ENCODE data around the gene SNCA. TPM values are rescaled to one million over a fixed set of nuclear protein-coding genes. Genes with fewer than 3 reads are reported as not detected.
A peak's percentile ranks its signal among the peaks of the same experiment; 100 is the strongest.

The SNCA gene
- total RNA-seq, 4 donors from 2014 or later: 18.7 to 67.4 (median 32.5) TPM

DNA sequence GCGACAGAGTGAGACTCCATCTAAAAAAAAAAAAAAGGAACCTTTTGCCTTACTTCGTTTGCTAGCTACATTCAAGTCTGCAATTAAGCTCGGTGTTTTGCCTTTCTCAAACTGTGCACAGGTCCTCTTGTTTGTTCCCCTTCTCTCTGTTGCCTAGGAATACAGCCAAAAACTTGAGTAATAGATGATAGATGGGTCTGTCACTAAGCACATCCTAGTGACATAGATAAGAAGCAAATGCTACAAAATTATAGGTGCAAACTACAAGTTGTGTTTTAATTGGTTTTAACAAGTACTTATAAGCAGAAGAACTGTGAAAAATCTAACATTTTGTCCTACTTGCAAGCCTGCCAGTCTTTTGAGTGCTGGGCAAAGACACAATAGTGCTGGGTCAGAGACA lies 95.2 kb downstream of the SNCA start:
- Histone ChIP-seq H3K4me3 (no peak overlapping the region), H3K36me3 (no peaks in the 10 kb centered on the region), H3K4me1 (peaks cover 0 to 11% of the 10 kb centered on the region in 2 donors), H3K27me3 (no peaks in the 10 kb centered on the region), H3K9me3 (no peaks in the 10 kb centered on the region), H3K27ac (no peak overlapping the region)
- intact Hi-C loops (cut with DNase I; ENCODE audit: low total_unique reads): no loop called here
- DNase-seq: no peak
- TF ChIP-seq, protein P1, sequence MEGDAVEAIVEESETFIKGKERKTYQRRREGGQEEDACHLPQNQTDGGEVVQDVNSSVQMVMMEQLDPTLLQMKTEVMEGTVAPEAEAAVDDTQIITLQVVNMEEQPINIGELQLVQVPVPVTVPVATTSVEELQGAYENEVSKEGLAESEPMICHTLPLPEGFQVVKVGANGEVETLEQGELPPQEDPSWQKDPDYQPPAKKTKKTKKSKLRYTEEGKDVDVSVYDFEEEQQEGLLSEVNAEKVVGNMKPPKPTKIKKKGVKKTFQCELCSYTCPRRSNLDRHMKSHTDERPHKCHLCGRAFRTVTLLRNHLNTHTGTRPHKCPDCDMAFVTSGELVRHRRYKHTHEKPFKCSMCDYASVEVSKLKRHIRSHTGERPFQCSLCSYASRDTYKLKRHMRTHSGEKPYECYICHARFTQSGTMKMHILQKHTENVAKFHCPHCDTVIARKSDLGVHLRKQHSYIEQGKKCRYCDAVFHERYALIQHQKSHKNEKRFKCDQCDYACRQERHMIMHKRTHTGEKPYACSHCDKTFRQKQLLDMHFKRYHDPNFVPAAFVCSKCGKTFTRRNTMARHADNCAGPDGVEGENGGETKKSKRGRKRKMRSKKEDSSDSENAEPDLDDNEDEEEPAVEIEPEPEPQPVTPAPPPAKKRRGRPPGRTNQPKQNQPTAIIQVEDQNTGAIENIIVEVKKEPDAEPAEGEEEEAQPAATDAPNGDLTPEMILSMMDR (IDR thresholded peaks at IDR 0.05): no peak
- no peak for TF ChIP-seq POLR2A (IDR thresholded peaks at IDR 0.05)

DNA sequence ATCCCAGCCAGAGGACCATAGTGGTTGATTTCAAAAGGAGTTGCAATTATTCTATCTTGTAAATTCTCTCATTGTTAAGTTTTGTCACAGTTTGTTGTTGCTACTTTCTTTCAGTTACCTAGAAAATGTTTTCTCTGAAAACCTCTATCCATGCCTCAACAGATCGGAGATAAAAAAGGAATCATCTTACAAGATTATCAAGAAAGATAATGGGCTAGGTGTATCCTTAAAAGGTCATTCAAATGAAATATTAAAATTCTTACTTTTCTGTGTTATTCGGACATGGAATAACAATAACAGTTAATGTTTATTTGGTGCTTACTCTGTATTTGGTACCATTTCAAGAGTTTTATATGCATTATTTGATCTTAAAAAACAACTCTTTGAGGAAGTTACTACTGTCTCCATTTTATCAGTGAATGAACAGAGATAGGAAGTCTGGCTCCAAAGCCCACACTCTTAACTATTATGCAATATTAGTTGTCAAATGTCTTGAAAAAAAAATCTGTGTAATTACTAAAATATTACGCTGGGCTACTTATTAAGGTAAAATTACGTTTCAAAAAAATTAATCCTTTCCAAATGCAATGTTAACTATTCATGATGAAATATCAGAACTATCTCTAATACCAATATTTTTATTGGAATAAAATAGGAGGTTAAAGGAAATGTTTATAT lies 97.5 kb downstream of the SNCA start:
- Histone ChIP-seq H3K4me3 (no peak overlapping the region), H3K36me3 (no peaks in the 10 kb centered on the region), H3K27ac (peak overlapping the region; percentile 42 to 75), H3K9me3 (no peaks in the 10 kb centered on the region), H3K27me3 (no peaks in the 10 kb centered on the region), H3K4me1 (peaks cover 0 to 8% of the 10 kb centered on the region in 2 donors)
- no peak for TF ChIP-seq POLR2A (IDR thresholded peaks at IDR 0.05)
- TF ChIP-seq, protein P1 (IDR thresholded peaks at IDR 0.05): no peak
- intact Hi-C loops (cut with DNase I; ENCODE audit: low total_unique reads): no loop called here
- no peak for DNase-seq

DNA sequence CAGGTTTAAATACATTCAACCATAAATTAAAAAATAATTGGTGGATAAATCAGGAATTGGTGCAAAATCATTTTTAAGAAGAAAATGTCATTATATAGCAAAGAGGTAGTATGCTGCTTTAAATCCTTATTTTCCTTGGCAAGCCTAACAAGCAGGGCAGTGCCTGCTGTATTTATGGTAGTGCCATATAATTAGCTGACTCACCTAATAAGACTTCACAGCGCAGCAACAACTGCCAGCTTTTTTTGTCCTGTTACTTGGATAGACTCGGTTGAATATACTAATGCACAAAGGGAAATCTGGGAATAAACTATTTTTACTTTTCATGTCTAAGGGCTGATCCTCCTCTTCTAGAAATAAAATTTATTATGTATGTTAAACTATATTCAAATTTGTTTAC lies 99.1 kb downstream of the SNCA start:
- Histone ChIP-seq H3K4me3 (no peak overlapping the region), H3K4me1 (no peaks in the 10 kb centered on the region), H3K36me3 (no peaks in the 10 kb centered on the region), H3K27ac (peak overlapping the region; percentile 42 to 75), H3K27me3 (no peaks in the 10 kb centered on the region), H3K9me3 (no peaks in the 10 kb centered on the region)
- peak in 1 of 2 donors; percentile 49 for DNase-seq
- no peak for TF ChIP-seq POLR2A (IDR thresholded peaks at IDR 0.05)
- TF ChIP-seq, protein P1 (IDR thresholded peaks at IDR 0.05): no peak
- intact Hi-C loops (cut with DNase I; ENCODE audit: low total_unique reads): no loop called here

DNA sequence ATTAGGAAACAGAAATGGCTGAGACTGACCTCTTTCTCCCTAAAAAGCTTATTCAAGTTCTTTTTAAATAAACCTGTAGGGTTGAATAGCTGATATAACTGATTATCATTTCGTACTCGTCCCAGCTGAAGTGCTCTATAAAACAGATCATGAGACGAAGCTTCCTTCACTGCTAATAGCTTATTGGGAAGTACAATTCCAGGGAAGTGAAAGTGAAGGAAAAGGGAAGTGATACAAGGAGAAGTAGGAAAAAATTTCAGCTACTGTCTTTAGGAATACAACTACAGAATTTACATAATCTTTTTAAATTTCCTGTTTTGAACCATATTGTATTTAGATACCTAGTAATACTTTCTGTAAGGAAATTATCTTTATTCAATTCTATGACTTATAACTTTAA lies 103.0 kb downstream of the SNCA start:
- Histone ChIP-seq H3K4me1 (no peaks in the 10 kb centered on the region), H3K27me3 (no peaks in the 10 kb centered on the region), H3K27ac (no peak overlapping the region), H3K36me3 (no peaks in the 10 kb centered on the region), H3K4me3 (no peak overlapping the region), H3K9me3 (no peaks in the 10 kb centered on the region)
- TF ChIP-seq, protein P1 (IDR thresholded peaks at IDR 0.05): no peak
- TF ChIP-seq POLR2A (IDR thresholded peaks at IDR 0.05): no peak
- no peak for DNase-seq
- intact Hi-C loops (cut with DNase I; ENCODE audit: low total_unique reads): no loop called here

DNA sequence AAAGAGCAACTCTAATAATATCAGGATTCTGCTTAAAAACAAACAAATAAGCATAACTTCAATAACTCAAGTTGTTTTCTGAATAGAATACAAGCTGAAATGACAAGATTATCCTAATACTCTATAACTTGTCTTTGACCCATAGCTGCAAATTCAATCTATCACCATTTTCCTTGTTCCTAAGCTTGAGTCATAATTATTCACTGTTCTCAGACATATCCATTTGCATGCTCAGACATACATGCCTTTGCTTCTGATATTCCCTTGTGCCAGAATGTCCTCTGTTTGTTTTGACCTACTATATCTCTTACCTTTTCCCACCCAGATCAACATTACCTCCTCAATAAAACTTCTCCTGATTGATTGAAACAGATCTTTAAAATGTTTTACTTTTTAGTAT lies 109.7 kb downstream of the SNCA start:
- no peaks in the 10 kb centered on the region for H3K27me3 ChIP-seq
- intact Hi-C loops (cut with DNase I; ENCODE audit: low total_unique reads): no loop called here
- no peaks in the 10 kb centered on the region for H3K4me1 ChIP-seq
- no peaks in the 10 kb centered on the region for H3K36me3 ChIP-seq
- H3K27ac ChIP-seq: no peak overlapping the region
- no peak overlapping the region for H3K4me3 ChIP-seq
- no peak for DNase-seq
- TF ChIP-seq, protein P1 (IDR thresholded peaks at IDR 0.05): no peak
- TF ChIP-seq POLR2A (IDR thresholded peaks at IDR 0.05): no peak
- H3K9me3 ChIP-seq: no peaks in the 10 kb centered on the region
